Liver (tissue), 9 donors: Measurements from ENCODE around the gene BAIAP2L1. TPM values are rescaled to one million over a fixed set of nuclear protein-coding genes. Genes with fewer than 3 reads are reported as not detected.
"Not testable (repeated sequence)": the region's sequence is repeated elsewhere in the genome, so short reads cannot be mapped to it uniquely, and the experiment has no call there.

Experiments
- DNase-seq: peaks from one replicate; pipeline ENCODE4 v3.0.0-alpha.2; 2017; ENCODE audit warnings: low spot score
- H3K27ac ChIP-seq, 2 donors: one replicate each; pipeline ENCODE4 v1.7.0; 2013; ENCODE audit warnings: inconsistent platforms in 2 of 2, low read length in 2 of 2, control low read depth in 1 of 2, low read depth in 1 of 2, mild to moderate bottlenecking in 1 of 2
- H3K27me3 ChIP-seq, 4 donors: one replicate each; pipeline versions ENCODE4 v1.6.1 to v1.7.0; 2013; ENCODE audit warnings: low read length in 3 of 4, inconsistent platforms in 1 of 4, mild to moderate bottlenecking in 1 of 4, moderate library complexity in 1 of 4; ENCODE audit not compliant: control insufficient read depth in 4 of 4, insufficient read depth in 4 of 4
- H3K36me3 ChIP-seq, 4 donors: one replicate each; pipeline versions ENCODE4 v1.6.1 to v1.7.0; 2013; ENCODE audit warnings: low read length in 3 of 4, mild to moderate bottlenecking in 3 of 4, low read depth in 1 of 4, moderate library complexity in 1 of 4; ENCODE audit not compliant: control insufficient read depth in 4 of 4, insufficient read depth in 3 of 4
- H3K4me1 ChIP-seq, 4 donors: one replicate each; pipeline versions ENCODE4 v1.6.1 to v1.7.0; 2013; ENCODE audit warnings: low read length in 3 of 4, mild to moderate bottlenecking in 3 of 4, moderate library complexity in 1 of 4; ENCODE audit not compliant: control insufficient read depth in 4 of 4, insufficient read depth in 4 of 4
- H3K4me3 ChIP-seq, 3 donors: one replicate each; pipeline versions ENCODE4 v1.6.1 to v1.7.0; 2013; ENCODE audit warnings: low read length in 3 of 3, control low read depth in 1 of 3, low read depth in 1 of 3, mild to moderate bottlenecking in 1 of 3
- H3K9ac ChIP-seq, 2 donors: one replicate each; pipeline ENCODE4 v1.7.0; 2013; ENCODE audit warnings: low read length in 2 of 2, mild to moderate bottlenecking in 2 of 2, moderate library complexity in 2 of 2, control low read depth in 1 of 2, low read depth in 1 of 2
- H3K9me3 ChIP-seq, 4 donors: one replicate each; pipeline versions ENCODE4 v1.6.1 to v1.7.0; 2013; ENCODE audit warnings: low read length in 3 of 4; ENCODE audit not compliant: control insufficient read depth in 4 of 4
- ATF3 ChIP-seq: IDR thresholded peaks from 2 replicates; pipeline ENCODE4 v1.6.1; 2016; ENCODE audit warnings: antibody characterized with exemption
- CTCF ChIP-seq: fragments of 150-350 bp; IDR thresholded peaks from 2 replicates; pipeline ENCODE4 v1.5.1; 2017; ENCODE audit warnings: improper control_type of control experiment, low read depth, low read length; ENCODE audit not compliant: missing input control
- EGR1 ChIP-seq, 2 donors: IDR thresholded peaks; 2 replicates each; pipeline ENCODE4 v1.6.1; 2016 to 2018; ENCODE audit warnings: antibody characterized with exemption in 2 of 2, low read depth in 2 of 2
- FOXA1 ChIP-seq: IDR thresholded peaks from 2 replicates; pipeline ENCODE4 v1.6.1; 2016; ENCODE audit warnings: antibody characterized with exemption
- FOXA2 ChIP-seq: IDR thresholded peaks from 2 replicates; pipeline ENCODE4 v1.6.1; 2016; ENCODE audit warnings: antibody characterized with exemption
- GABPA ChIP-seq, 2 donors: IDR thresholded peaks in 1 of 2; conservative IDR thresholded peaks in 1 of 2; 2 replicates each; pipeline ENCODE4 v1.6.1; 2016; ENCODE audit warnings: antibody characterized with exemption in 2 of 2, mild to moderate bottlenecking in 1 of 2, moderate library complexity in 1 of 2
- HNF4A ChIP-seq, 2 donors: conservative IDR thresholded peaks; 2 replicates each; pipeline ENCODE4 v1.6.1; 2016; ENCODE audit warnings: antibody characterized with exemption in 2 of 2, mild to moderate bottlenecking in 2 of 2
- HNF4G ChIP-seq: IDR thresholded peaks from 2 replicates; pipeline ENCODE4 v1.6.1; 2016; ENCODE audit warnings: antibody characterized with exemption
- JUND ChIP-seq, 2 donors: IDR thresholded peaks; 2 replicates each; pipeline ENCODE4 v1.6.1; 2016; ENCODE audit warnings: antibody characterized with exemption in 2 of 2
- MAX ChIP-seq: IDR thresholded peaks from 2 replicates; pipeline ENCODE4 v1.6.1; 2016; ENCODE audit warnings: antibody characterized with exemption
- NR2F2 ChIP-seq: IDR thresholded peaks from 2 replicates; pipeline ENCODE4 v1.6.1; 2016; ENCODE audit warnings: antibody characterized with exemption
- RAD21 ChIP-seq, 2 donors: IDR thresholded peaks; 2 replicates each; pipeline ENCODE4 v1.6.1; 2016; ENCODE audit warnings: antibody characterized with exemption in 2 of 2, mild to moderate bottlenecking in 2 of 2
- REST ChIP-seq: IDR thresholded peaks from 2 replicates; pipeline ENCODE4 v1.6.1; 2016; ENCODE audit warnings: antibody characterized with exemption, mild to moderate bottlenecking
- RXRA ChIP-seq, 2 donors: IDR thresholded peaks; 2 replicates each; pipeline ENCODE4 v1.6.1; 2017 to 2018; ENCODE audit warnings: antibody characterized with exemption in 2 of 2, mild to moderate bottlenecking in 1 of 2
- SP1 ChIP-seq: IDR thresholded peaks from 2 replicates; pipeline ENCODE4 v1.6.1; 2018; ENCODE audit warnings: antibody characterized with exemption, mild to moderate bottlenecking
- TAF1 ChIP-seq: conservative IDR thresholded peaks from 2 replicates; pipeline ENCODE4 v1.6.1; 2016; ENCODE audit warnings: antibody characterized with exemption, mild to moderate bottlenecking
- YY1 ChIP-seq: IDR thresholded peaks from 2 replicates; pipeline ENCODE4 v1.6.1; 2016; ENCODE audit warnings: antibody characterized with exemption, mild to moderate bottlenecking
- ZBTB33 ChIP-seq: IDR thresholded peaks from 2 replicates; pipeline ENCODE4 v1.6.1; 2016; ENCODE audit warnings: antibody characterized with exemption
- WGBS: extraction: QIAGEN DNeasy Blood & Tissue Kit; methylation state at CpG from one replicate; pipeline ENCODE4 v1.1.7; 2013; 5-methylcytosine and 5-hydroxymethylcytosine counted together
- polyA plus RNA-seq, 2 donors: library from polyadenylated mRNA; stranded (reverse) in 1 of 2; unstranded in 1 of 2; fragments of 200-250 nt in 1 of 2; fragments of >200 nt in 1 of 2; fragmentation: Nextera tagmentation in 1 of 2; extraction: Ambion mirVana in 1 of 2; gene quantifications; one replicate each; pipeline versions ENCODE4 v1.2.1 to v1.2.3, GENCODE V29; 2013 to 2015
- total RNA-seq, 2 donors: library from RNA; depleted of rRNA; stranded (reverse); fragments of >200 nt; gene quantifications; one replicate each; pipeline ENCODE4 v1.2.3, GENCODE V29; 2014
- donor health status: healthy.
- donor health status: healthy.
- donor health status: healthy.
- donor health status: healthy.
- donor health status: healthy.

Gene BAIAP2L1
- total and polyA plus RNA-seq, 4 donors, result 5.4 to 8.9 (median 8.7) TPM

GRCh38 chr7:98448766-98449165, 47.9 kb upstream of the BAIAP2L1 start (continued):
- TF ChIP-seq TAF1 (no peak), RXRA (IDR thresholded peaks at IDR 0.05) (no peak)

GRCh38 chr7:98440992-98441391, 40.1 kb upstream of the BAIAP2L1 start:
- WGBS, result 83% methylated on average over 2 of the region's 2 CpGs
- not testable (repeated sequence) for DNase-seq, H3K9ac ChIP-seq, H3K4me1 ChIP-seq, H3K4me3 ChIP-seq, H3K27me3 ChIP-seq, H3K9me3 ChIP-seq, H3K36me3 ChIP-seq, H3K27ac ChIP-seq

- Histone ChIP-seq H3K4me1 (no peaks in the 10 kb centered on the region), H3K27me3 (no peaks in the 10 kb centered on the region), H3K9ac (no peak overlapping the region), H3K9me3 (peaks cover 0 to 2% (median 0%) of the 10 kb centered on the region in 4 donors), H3K27ac (no peak overlapping the region), H3K36me3 (peaks cover 0 to 3% (median 0%) of the 10 kb centered on the region in 4 donors), H3K4me3 (no peak overlapping the region)
- WGBS, result 45% methylated on average over 2 of the region's 2 CpGs
- no peak for TF ChIP-seq CTCF
- TF ChIP-seq EGR1 (IDR thresholded peaks at IDR 0.05; ENCODE audit: low read depth in 2 of 2), result no peak
- no peak for TF ChIP-seq GABPA (IDR thresholded peaks at IDR 0.05 in 1 of 2, conservative IDR thresholded peaks at IDR 0.05 in 1 of 2)
- TF ChIP-seq FOXA2, result no peak
- no peak for TF ChIP-seq REST
- no peak for TF ChIP-seq TAF1
- no peak for TF ChIP-seq YY1
- no peak for TF ChIP-seq ZBTB33
- no peak for TF ChIP-seq FOXA1
- no peak for TF ChIP-seq MAX
- no peak for TF ChIP-seq RAD21 (IDR thresholded peaks at IDR 0.05)
- TF ChIP-seq JUND (IDR thresholded peaks at IDR 0.05), result no peak
- no peak for TF ChIP-seq HNF4A (conservative IDR thresholded peaks at IDR 0.05)
- no peak for TF ChIP-seq RXRA (IDR thresholded peaks at IDR 0.05)
- TF ChIP-seq ATF3, result no peak
- TF ChIP-seq SP1, result no peak
- TF ChIP-seq NR2F2, result no peak
- TF ChIP-seq HNF4G, result no peak
- DNase-seq, result no peak
Observed at GRCh38 chr7:98439484-98439883, 38.6 kb upstream of the BAIAP2L1 start.
